CD4-positive, alpha-beta T cell treated with Interleukin-1 beta for 1 hour (primary cell): ENCODE measurements around the gene RBM41.
A peak's percentile ranks its signal among the peaks of the same experiment; 100 is the strongest.
"Not testable (repeated sequence)": the region's sequence is repeated elsewhere in the genome, so short reads cannot be mapped to it uniquely, and the experiment has no call there.

Experiments used
- DNase-seq, 2 donors: peaks; one replicate each; pipeline ENCODE4 v3.0.0-alpha.2; 2020 to 2022

The RBM41 gene

DNA sequence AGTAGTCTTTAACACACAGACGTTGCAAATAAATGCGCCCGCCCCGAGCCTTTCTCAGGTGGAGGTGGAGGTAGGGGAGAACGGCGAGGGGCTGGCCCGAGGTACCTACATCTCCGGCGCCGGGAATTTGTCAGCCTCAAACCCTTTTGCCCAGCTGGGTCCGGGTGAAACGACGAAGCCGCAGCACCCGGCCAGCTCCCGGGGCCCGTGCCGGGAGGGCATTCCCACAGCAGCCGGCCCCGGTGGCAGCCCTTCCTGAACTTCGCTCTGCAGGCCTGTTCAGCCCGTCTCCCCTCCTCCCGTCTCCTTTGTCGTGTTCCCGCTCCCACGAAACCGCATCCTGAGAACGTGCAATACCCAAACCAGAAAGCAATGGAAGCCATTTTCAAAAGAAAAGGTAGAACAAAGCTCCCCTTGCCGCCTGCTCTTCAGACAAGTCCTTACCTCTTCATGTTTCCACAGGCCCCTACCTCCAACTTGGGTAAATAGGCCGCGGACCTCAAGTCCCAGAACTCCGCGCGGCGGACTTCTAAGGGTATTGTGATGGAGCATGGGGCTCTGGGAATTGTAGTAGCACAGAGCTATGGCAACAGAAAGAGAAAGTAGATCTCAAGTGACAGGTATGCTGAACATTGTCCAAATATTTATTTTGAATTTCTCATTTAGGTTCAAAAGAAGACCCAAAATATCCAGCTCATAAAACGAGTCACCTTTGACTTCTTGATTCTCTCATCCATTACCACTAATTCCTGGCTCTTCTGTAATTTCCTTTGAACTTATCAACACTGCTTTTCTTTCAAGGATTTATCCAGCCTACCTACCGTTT, at the start of gene RBM41:
Gene RBM41, minus strand, starts transcription at position 501 of the 826 bp plus-strand sequence. Its CDS starts 49 bp downstream, at position 452.
- peak; percentile 76 to 78 for DNase-seq

DNA sequence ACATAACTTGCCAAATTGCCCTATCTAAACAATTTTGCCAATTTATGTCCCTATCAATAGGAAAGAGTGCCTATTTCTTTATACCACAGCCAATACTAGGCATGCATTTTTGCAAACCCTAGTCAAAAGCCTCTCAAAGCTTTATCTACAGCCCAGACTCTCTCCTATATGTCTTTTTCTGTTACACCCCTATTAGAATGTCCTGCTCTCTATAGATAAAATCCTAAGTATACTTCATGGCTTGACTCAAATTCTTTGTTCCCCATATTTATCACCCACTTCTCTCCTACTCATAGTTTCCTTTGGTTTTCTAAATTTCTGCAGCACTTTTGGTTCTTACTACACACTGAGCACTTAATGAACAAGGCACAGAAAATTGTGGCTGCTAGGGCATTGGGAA, 49.6 kb upstream of the RBM41 start:
- DNase-seq = no peak

DNA sequence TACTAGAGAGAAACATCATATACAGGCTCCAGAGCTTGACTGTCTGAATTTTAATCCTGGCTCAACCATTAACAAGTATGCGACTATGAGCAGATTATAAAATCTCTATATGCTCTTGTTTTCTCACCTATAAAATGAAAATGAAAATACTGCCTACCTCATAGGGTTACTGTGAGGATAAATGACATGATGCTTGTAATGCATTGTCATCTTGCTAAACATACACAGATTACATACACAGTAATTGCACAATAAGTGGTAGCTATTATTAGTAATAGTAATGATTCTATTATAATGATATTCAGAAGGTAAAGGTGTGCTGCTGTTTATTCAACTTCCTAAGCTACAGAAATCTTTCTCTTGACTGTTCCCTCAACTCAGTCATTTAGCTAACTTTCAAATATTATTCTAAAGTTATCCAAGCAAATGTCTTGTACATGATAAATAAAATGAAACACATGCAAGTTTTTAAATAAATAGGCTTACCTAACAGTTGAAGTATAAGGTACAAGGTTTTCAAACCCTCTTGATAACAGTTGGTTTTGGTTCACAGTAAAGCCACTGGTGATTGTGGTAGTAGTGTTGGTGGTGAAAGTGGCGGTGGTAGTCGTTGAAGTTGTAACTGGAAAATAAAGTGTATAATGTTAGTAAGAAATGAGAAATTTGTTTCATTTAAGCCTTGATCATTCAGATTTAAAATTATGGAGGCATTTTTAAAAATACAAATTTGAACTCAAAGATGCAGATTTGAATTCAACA, 48.7 kb upstream of the RBM41 start:
- no peak for DNase-seq

DNA sequence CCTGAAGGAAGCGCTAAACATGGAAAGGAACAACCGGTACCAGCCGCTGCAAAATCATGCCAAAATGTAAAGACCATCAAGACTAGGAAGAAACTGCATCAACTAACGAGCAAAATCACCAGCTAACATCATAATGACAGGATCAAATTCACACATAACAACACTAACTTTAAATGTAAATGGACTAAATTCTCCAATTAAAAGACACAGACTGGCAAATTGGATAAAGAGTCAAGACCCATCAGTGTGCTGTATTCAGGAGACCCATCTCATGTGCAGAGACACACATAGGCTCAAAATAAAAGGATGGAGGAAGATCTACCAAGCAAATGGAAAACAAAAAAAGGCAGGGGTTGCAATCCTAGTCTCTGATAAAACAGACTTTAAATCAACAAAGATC, 39.0 kb upstream of the RBM41 start:
- DNase-seq = not testable (repeated sequence)

DNA sequence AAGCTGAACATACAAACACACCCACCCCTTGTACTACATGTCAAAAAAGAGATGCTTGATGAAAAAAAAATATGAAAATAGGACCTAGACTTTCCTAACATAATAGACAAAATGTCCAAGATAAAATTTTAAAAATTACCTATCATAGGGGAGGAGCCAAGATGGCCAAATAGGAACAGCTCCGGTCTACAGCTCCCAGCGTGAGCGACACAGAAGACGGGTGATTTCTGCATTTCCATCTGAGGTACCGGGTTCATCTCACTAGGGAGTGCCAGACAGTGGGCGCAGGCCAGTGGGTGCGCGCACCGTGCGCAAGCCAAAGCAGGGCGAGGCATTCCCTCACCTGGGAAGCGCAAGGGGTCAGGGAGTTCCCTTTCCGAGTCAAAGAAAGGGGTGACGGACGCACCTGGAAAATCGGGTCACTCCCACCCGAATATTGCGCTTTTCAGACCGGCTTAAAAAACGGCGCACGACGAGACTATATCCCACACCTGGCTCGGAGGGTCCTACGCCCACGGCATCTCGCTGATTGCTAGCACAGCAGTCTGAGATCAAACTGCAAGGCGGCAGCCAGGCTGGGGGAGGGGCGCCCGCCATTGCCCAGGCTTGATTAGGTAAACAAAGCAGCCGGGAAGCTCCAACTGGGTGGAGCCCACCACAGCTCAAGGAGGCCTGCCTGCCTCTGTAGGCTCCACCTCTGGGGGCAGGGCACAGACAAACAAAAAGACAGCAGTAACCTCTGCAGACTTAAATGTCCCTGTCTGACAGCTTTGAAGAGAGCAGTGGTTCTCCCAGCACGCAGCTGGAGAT, 37.2 kb upstream of the RBM41 start:
- not testable (repeated sequence) for DNase-seq

DNA sequence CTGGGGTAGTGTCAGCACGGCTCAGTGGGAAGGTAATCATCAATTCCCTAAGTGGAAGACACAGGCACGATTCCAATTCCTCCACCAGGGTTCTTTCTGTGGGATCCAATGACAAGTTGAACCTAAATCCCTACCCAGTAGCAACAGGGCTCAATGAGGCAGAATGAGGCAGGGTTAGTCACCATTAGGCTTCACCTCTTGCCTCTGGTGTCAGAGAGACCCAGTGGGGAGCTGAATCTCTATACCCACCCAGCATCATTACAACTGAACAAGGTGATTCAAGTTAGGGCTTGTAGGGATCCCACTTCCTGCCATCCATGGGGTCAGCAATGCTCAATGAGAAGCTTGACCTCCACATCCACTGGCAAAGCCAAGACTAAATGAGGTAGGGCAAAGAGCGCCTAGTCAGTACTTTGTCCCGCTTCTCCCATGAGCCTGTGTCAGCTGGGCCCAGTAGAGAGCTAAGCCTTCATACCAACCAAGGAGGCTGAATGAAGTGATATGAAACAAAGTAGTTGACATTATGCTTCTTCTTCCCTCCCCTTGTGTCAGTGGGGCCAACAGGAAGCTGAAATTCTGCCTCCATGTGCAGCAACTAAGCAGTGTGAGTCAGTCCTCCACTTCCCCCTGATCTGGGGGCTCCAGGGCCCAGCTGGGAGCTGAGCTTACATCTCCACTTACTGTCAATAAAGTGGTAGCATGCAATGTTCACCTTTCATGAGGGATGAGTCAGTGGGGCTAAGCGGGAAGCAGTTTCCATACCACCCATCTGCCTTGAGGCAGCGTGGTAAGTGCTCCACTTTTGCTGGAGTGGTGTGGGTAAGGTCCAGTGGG, 36.4 kb upstream of the RBM41 start:
- DNase-seq = peak in 1 of 2 donors; percentile 3

DNA sequence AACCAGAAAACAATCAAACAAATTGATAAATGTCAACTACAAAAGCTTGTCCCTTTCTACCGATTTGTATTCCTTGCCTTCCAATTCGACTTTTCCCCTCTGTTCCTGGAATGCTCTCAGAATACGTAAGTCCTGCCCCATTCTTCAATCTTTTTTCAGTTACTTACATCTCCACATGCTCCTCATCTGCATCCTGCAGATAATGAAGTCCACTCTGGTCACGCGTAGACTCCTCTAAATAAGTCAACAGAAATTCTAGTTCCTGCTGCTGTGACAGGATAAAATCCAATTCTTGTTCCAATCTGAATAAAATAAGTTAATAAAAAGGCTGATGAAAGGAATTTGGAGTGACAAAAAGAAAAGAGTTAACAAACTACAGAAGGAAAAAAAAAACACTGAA, 34.4 kb upstream of the RBM41 start:
- no peak for DNase-seq

DNA sequence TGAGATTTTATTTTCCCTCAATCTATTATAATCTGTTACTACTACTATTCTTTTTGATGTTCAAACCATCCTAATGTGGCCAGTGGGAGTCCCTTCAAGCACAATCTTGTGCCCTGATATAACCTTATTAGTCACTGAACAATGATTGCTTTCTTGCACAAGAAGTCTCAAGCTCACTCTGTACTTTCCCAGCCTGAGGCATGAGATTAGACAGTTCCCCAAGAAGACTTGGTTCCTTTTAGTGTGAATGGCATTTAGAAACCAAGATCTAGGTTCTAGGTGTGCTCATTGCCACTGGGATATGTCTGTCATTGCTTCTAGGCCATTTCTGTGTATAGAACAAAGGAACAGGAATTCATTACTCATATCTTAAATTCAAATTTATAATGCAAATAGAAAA, 28.0 kb upstream of the RBM41 start:
- no peak for DNase-seq

DNA sequence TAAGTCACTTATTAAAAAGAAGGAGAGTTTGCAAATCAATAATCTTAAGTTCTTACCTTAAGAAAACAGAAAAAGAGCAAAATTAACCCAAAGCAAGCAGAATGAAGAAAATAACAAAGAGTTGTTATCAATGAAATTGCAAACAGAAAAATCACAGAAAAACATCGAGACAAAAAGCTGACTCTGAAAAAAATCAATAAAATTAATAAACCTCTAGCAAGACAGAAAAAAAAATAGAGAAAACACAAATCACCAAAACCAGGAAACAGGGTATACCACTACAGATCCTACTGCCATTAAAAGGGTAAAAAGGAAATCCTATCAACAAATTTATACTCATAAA, 17.3 kb upstream of the RBM41 start:
- no peak for DNase-seq

DNA sequence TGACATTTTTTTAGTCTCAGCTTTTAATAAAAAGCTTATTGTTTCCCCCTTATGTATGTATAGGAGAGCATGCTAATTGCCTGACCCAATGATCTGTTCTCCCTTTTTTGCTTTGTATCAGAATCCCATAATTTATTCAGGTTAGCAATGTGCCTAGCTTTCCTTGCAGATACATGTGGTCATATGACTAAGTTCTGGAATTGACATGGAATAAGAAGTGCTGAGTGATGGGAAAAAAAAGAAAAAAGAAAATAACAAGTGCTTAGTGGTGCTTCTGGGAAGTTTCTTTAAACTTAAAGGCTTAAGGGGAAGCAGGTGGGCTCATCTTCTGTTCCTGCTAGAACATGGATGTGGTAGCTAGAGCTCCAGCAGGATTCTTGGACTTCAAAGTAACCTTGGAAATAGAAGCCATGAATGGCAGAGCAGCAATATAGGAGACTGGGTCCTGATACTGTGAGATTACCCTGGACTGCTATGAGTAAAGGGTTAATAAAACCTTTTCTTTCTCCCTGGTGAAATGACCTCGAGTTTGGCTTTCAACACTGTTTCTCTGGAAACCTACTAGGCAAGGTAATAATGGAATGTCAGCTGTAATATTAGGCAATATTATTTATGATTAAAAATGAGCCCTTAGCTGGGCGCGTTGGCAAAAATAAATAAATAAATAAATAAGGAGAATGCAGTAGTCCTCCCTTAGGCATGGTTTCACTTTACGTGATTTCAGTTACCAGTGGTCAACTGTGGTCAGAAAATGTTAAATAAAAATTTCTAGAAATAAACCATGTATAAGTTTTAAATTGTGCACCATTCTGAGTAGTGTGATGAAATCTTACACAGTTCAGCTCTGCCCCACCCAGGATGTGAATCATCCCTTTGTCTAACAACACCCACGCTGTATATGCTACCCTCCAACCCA, 16.7 kb upstream of the RBM41 start:
- DNase-seq = no peak

DNA sequence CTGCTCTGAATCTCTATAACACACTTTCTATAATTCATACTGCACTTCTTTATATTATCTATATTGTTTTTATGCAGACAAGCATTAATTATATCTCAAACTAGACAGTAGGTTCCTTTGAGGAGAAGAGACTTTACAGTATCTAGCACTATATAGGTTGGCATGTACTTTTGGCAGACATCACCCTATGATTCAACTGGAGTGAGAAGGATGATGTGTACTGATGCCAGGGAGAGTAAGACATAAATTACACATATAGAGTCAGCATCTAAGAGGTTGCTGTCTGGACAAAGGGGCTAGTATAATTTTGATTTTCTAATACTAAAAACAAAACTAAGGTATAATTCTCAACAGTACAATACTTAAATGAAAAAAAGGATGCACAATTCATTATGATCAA, 5.1 kb upstream of the RBM41 start:
- DNase-seq = no peak

DNA sequence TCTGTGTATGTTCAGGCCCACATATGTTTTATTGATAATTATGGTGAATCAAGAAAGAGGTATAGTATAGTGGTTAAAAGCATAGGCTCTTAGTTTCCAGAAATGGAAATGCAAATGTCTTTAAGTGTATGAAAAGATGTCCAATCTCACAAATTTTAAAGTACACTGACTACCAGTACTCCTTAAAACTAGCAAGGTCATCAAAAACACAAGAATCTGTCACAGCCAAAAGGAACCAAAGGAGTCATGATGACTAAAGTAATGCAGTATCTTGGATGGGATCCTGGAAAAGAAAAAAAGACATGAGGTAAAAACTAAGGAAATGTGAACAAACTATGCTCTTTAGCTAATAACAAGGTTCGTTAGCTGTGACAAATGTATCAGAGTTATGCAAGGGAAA, 661 bp upstream of the RBM41 start:
- DNase-seq = no peak

DNA sequence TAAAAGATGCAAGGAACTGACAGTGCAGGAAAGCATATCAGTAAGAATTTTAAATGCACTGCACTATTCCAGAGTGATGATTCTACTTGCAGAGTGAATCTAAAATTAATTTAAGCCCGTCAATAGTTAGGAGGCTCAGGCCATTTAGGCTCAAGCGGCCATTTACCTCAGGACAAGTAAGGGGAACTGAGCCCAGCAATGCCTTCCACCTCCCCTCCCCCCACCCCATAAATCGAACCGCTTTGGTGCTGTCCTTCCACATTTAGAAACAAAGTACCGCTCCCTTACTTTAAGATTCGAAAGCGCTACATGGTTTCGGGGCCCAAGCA, 665 bp downstream of the RBM41 start:
- DNase-seq = no peak

DNA sequence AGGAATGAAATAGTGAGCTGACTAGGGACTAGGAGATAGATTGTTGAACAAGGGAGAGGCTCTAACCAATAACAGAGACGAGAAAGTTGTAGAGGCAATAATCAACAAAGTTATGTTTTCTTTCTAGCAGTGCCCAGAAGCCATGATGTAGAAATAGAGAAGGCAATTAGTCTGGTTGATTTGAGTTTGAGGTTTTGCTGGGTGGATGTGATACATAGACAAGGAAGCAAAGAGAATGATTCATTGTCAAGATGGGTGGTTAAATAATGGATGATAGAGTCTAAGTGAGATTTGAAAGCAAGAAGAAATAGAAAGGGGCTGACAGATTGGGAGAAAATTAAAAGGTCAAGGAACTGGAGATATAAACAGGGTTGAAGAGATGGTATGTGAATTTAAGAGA, 11.2 kb downstream of the RBM41 start:
- no peak for DNase-seq

DNA sequence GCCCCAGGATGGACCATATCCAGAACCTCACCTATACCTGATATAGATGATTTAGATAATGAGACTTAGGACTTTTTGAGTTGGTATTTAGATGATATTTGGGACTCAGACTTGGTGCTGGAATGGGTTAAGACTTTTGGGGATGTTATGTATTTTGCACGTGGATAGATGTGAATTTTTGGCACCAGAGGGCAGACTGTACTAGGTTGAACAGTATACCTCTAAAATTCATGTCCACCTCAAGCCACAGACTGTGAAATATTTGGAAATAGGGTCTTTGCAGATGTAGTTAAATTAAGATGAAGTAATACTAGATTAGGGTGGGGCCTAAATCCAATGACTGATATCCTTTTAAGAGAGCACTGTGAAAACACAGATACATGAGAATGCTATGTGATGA, 15.6 kb downstream of the RBM41 start:
- DNase-seq = no peak

DNA sequence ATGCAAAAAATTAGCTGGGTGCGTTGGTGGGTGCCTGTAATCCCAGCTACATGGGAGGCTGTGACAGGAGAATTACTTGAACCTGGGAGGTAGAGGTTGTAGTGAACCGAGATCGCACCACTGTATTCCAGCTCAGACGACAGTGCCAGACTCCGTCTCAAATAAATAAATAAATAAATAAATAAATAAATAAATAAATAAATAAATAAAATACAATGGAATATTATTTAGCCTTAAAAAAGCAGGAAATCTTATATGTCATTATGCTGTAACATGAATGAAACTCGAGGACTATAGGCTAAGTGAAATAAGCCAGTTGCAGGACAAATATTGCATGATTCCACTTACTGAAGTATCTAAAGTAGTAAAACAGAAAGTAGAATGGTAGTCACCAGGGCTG, 42.5 kb downstream of the RBM41 start:
- no peak for DNase-seq

DNA sequence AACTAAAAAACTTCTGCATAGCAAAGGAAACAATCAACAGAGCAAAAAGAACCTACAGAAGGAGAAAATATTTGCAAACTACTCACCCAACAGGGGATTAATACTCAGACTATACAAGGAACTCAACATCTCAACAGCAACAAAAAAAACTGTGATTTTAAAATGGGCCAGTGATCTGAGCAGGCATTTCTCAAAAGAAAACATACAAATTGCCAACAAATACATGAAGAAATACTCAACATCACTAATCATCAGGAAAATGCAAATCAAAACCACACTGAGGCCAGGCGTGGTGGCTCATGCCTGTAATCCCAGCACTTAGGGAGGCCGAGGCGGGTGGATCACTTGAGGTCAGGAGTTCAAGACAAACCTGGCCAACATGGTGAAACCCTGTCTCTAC, 60.9 kb downstream of the RBM41 start:
- not testable (repeated sequence) for DNase-seq

DNA sequence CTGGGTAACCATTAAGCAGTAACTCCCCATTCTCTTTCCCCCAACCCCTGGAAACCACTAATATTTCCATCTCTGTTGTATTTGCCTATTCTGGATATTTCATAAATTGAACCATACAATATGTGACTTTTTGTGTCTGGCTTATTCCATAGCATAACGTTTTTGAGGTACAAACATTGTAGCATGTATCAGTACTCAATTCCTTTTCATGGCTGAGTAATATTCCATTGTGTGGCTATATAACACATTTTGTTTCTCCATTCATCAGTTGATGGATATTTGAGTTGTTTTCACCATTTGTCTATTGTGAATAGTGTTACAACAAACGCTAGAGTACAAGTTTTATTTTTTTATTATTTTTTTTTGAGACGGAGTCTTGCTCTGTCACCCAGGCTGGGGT, 63.6 kb downstream of the RBM41 start:
- DNase-seq = no peak

DNA sequence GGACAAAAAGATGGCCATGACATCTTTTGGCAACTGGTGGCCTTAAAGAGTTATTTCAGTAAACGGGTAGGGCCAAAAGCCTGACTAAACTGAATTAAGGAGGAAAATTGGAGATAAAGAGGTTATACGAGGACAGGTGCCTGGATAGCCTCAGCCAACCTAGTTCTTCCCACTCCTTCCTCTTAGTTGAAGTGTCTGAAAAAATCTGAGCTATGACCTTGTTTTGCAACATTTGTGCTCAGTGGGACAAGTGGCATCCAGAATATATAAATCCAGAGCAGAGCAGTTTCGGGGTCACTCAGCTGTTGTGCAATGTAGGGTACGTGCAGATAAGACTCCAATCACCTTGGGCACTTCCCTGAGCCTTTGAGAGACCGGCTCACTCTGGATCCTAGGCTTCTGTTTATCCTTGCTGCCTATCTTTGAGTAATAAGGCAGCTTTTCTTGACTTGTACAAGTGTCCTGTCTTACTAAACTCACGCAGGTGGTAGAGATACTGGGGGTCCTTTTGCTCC, 68.4 kb downstream of the RBM41 start:
- no peak for DNase-seq

DNA sequence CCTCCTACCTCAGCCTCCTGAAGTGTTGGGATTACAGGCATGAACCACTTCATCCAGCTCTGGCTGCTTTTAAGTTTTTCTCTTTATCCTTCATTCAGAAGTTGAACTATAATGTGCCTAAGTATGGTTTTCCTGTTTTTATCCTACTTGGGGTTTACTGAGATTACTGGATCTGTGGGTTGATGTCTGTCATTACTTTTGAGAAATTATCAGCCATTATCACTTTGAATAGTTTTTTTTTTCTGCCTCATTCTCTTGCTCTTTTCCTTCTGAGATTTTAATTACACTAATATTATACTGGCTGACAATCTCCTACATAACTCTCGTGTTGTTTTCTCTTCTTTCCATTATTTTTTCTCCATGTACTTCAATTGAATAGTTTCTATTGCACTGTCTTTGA, 71.0 kb downstream of the RBM41 start:
- no peak for DNase-seq

DNA sequence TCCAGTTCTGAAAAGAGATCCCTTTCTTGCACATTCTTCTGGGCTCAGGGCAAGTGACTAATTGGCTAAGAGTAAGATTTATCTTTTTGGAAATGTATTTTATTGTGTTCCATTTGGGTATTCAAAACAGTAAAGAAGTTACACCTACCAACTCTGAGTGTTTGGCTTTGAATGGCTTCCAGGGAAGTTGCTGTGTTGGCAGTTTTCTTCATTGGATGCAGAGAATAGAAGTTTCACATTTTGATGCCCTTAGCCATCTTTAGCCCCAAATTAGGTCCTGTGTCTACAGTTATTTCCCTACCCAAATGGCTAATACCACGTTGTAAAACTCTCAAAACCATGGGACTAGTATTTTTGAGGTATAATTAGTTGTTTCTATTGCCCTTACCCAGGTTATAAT, 88.9 kb downstream of the RBM41 start:
- DNase-seq = no peak
